GM18502 (cell line): Measurements from ENCODE around the gene PLCB4.
"Not testable (repeated sequence)": the region's sequence is repeated elsewhere in the genome, so short reads cannot be mapped to it uniquely, and the experiment has no call there.

Experiments used
- ATAC-seq: cut with Tn5 transposase; IDR thresholded peaks from one replicate; pipeline ENCODE4 v1.9.1; 2021; ENCODE audit warnings: mild to moderate bottlenecking; ENCODE audit not compliant: unreplicated experiment, poor library complexity

Gene PLCB4

DNA sequence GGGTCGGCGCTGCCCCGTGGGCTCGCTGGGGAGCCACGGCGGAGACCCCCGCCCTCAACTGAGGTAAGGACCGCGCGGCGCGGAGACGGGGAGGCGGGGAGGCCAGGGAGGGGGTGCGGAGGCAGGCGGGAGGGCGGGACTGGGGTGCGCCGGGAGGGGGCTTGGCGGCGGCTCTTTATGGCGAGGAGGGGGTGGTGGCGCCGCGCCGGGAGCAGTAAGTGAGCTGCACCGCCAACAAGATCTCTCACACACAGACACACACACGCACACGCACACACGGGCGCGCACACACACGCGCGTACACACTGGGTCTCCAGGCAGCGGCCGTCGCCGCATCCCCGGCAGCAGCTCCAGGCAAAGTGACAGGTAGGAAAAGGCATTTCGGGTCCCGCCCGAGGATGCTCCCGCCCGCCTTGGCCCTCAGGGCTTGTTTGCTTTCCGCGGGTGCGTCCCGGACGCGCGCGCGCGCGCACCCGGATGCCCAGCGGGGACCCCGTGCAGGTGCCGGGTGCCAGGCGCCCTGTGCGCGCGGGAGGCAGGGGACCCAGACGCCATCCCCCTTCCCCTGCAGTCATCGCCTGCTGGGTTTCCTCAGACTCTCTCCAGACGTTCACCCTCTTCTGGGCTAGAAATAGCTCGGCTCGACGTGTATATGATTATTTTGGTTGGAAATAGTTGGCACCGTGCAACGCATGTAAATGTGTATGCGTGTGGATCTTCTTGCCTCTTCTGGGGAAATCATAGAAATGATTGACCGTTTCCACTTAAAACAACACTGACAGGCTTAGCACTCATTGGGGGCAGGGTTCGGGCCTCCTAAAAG is at the start of gene PLCB4:
TSS of gene PLCB4 (plus strand) at position 247 of the 823 bp plus-strand sequence. CDS start 238,728 bp downstream, outside the sequence.
- no peak for ATAC-seq

- peak; percentile 46 for ATAC-seq
Observed at GRCh38 chr20:9019833-9020232, 49.1 kb upstream of the PLCB4 start.

- ATAC-seq, result no peak
Observed at GRCh38 chr20:9021216-9021615, 47.7 kb upstream of the PLCB4 start.

- no peak for ATAC-seq
Observed at GRCh38 chr20:9021699-9022098, 47.2 kb upstream of the PLCB4 start.

DNA sequence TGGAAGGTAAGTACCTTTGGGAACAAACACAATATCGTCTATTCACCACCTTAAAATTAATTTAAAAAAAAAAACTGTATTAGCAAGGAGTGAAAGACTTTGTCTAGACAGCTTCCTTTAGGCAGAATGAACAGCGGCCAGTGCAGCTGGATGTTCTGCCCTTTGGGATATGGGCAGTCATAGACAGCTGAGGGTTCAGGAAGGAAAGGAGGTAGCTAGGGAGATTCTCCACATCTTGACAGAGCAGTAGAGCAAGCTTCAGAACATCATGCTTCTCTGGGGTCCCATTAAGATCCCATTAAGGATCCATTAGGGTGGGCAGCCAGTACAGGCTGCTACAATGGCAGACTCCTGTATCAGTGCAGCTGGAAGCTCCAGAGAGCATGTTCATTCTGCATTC is 46.5 kb upstream of the PLCB4 start:
- ATAC-seq, result no peak

GRCh38 chr20:9024606-9025005 is 44.3 kb upstream of the PLCB4 start:
- ATAC-seq, result no peak

DNA sequence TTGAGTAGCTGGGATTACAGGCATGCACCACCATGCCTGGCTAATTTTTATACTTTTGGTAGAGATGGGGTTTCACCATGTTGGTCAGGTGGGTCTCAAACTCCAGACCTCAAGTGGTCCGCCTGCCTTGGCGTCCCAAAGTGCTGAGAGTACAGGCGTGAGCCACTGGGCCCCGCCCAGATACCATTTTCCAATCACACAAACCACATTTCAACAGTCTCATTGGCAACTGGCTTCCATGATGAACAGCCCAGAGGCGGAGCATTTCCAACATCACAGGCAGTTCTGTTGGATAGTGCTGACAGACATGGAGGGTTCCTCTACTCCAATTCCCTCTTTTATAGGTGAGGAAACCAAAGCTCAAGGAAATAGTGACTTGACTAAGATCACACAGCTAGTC is 43.9 kb upstream of the PLCB4 start:
- ATAC-seq, result no peak

- ATAC-seq, result no peak
Observed at GRCh38 chr20:9025643-9026042, 43.2 kb upstream of the PLCB4 start.

DNA sequence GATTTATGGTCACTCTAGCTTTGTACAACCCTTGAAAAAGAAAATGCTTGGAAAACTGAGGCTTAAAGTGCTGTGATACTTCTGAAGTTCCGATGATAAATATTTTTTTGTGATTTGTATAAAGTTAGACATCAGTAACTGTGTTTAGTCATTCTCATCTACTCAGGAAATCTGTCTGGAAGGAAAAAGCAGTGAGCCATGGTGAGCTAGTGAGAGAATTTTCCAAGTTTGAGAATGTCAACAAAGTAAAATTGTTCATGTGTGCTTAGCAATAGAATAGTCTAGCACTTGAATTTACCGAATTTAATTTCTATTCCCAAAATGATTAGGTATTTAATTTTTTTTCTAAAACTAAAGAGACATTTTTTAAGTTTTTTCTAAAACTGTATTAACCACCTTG is 41.3 kb upstream of the PLCB4 start:
- no peak for ATAC-seq

GRCh38 chr20:9028419-9028818 is 40.5 kb upstream of the PLCB4 start:
- ATAC-seq, result no peak

DNA sequence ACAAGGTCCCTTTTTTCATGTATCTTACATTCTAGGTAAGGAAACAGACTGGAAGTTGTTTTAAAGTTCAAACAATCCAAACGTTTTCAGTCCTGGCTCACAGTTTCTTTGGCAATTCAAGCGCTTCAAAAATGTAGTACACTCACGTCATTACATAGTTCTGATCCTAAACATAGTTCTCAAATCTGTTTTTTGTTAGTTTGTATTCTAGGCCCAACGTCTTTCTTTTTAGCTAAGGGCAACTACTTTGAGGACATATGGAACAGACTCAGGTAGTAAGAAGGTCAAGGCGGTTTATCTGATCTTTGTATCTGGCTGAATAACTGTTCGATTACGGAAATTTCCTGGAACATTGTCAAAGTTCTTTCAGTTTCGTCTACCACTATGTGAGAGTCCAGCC is 36.9 kb upstream of the PLCB4 start:
- no peak for ATAC-seq

- no peak for ATAC-seq
Observed at GRCh38 chr20:9032758-9033157, 36.1 kb upstream of the PLCB4 start.

DNA sequence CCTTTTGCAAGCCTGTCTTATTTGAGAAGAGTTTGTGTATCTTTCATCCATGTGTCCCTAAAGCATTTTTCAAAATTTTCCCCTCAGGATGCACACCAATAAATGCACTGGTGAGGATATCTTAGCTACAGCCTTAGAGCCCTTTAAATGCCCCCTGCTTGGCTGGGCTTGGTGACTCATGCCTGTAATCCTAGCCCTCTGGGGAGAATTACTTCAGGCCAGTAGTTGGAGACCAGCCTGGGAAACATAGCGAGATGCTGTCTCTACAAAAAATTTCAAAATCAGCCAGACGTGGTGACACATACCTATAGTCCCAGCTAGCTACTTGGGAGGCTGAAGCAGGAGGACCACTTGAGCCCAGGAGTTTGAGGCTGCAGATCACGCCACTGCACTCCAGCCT is 33.8 kb upstream of the PLCB4 start:
- no peak for ATAC-seq

- ATAC-seq, result no peak
Observed at GRCh38 chr20:9036593-9036992, 32.3 kb upstream of the PLCB4 start.

GRCh38 chr20:9038791-9039535 is 29.9 kb upstream of the PLCB4 start:
- ATAC-seq, result no peak

- ATAC-seq, result no peak
Observed at GRCh38 chr20:9040863-9041524, 27.9 kb upstream of the PLCB4 start.

- ATAC-seq, result no peak
Observed at GRCh38 chr20:9043364-9043763, 25.5 kb upstream of the PLCB4 start.

- ATAC-seq, result not testable (repeated sequence)
Observed at GRCh38 chr20:9047928-9048327, 21.0 kb upstream of the PLCB4 start.

- no peak for ATAC-seq
Observed at GRCh38 chr20:9051508-9051907, 17.4 kb upstream of the PLCB4 start.

- no peak for ATAC-seq
Observed at GRCh38 chr20:9052136-9052535, 16.8 kb upstream of the PLCB4 start.

GRCh38 chr20:9053108-9053507 is 15.8 kb upstream of the PLCB4 start:
- no peak for ATAC-seq
